RWPE2 (cell line): Measurements from ENCODE around the gene SNRPE.

Experiments
- ATAC-seq: fragments of 200-7000 bp; cut with Tn5 transposase; 3 replicates; pipeline ENCODE4 v1.9.1; 2021; ENCODE audit warnings: low read depth
- DNase-seq: peaks from one replicate; pipeline ENCODE4 v3.0.0-alpha.2; 2020; ENCODE audit warnings: low spot score
- H3K27ac ChIP-seq: fragments of 450-650 bp; 2 replicates; pipeline ENCODE4 v1.5.1; 2017; ENCODE audit warnings: mild to moderate bottlenecking; ENCODE audit not compliant: poor library complexity, severe bottlenecking
- H3K27me3 ChIP-seq: fragments of 250-450 bp; sonication (Bioruptor Pico); 2 replicates; pipeline ENCODE4 v1.5.1; 2021; ENCODE audit warnings: mild to moderate bottlenecking, moderate library complexity; ENCODE audit not compliant: insufficient read depth, poor library complexity, severe bottlenecking
- H3K36me3 ChIP-seq: fragments of 250-450 bp; sonication (Bioruptor Pico); 2 replicates; pipeline ENCODE4 v1.5.1; 2020; ENCODE audit warnings: low read depth, mild to moderate bottlenecking, moderate library complexity
- H3K4me1 ChIP-seq: fragments of 250-450 bp; sonication (Bioruptor Pico); 2 replicates; pipeline ENCODE4 v1.5.1; 2021; ENCODE audit warnings: mild to moderate bottlenecking, moderate library complexity; ENCODE audit not compliant: insufficient read depth, poor library complexity, severe bottlenecking
- H3K4me3 ChIP-seq: fragments of 250-450 bp; sonication (Bioruptor Pico); 2 replicates; pipeline ENCODE4 v1.5.1; 2021; ENCODE audit warnings: mild to moderate bottlenecking, moderate library complexity; ENCODE audit not compliant: severe bottlenecking
- H3K9me3 ChIP-seq: fragments of 250-450 bp; sonication (Bioruptor Pico); 2 replicates; pipeline ENCODE4 v1.5.1; 2021; ENCODE audit warnings: mild to moderate bottlenecking, moderate library complexity; ENCODE audit not compliant: severe bottlenecking
- CTCF ChIP-seq: fragments of 450-650 bp; IDR thresholded peaks from one replicate; pipeline ENCODE4 v1.5.1; 2017; ENCODE audit warnings: mild to moderate bottlenecking, moderate library complexity; ENCODE audit not compliant: poor library complexity, severe bottlenecking

The SNRPE gene

GRCh38 chr1:203901581-203901980 lies 40.2 kb downstream of the SNRPE start:
- H3K4me1 ChIP-seq, result peaks cover 7% of the 10 kb centered on the region
- H3K27me3 ChIP-seq, result no peaks in the 10 kb centered on the region
- H3K27ac ChIP-seq, result no peak overlapping the region
- no peak overlapping the region for H3K4me3 ChIP-seq
- DNase-seq, result no peak
- no peak for ATAC-seq
- no peaks in the 10 kb centered on the region for H3K9me3 ChIP-seq
- no peak for TF ChIP-seq CTCF
- no peaks in the 10 kb centered on the region for H3K36me3 ChIP-seq

GRCh38 chr1:203905275-203905674 lies 43.9 kb downstream of the SNRPE start:
- Histone ChIP-seq H3K4me3 (no peak overlapping the region), H3K4me1 (peaks cover 18% of the 10 kb centered on the region), H3K27me3 (no peaks in the 10 kb centered on the region), H3K27ac (peak overlapping the region; percentile 90), H3K9me3 (no peaks in the 10 kb centered on the region), H3K36me3 (no peaks in the 10 kb centered on the region)
- DNase-seq (no peak), ATAC-seq (no peak)
- TF ChIP-seq CTCF, result no peak

GRCh38 chr1:203906932-203907331 lies 45.5 kb downstream of the SNRPE start:
- Histone ChIP-seq H3K27ac (peak overlapping the region; percentile 90), H3K4me1 (peaks cover 18% of the 10 kb centered on the region), H3K4me3 (no peak overlapping the region), H3K36me3 (no peaks in the 10 kb centered on the region), H3K9me3 (no peaks in the 10 kb centered on the region), H3K27me3 (no peaks in the 10 kb centered on the region)
- TF ChIP-seq CTCF, result no peak
- ATAC-seq (peak; percentile 100), DNase-seq (no peak)

GRCh38 chr1:203907901-203908300 lies 46.5 kb downstream of the SNRPE start:
- Histone ChIP-seq H3K27me3 (no peaks in the 10 kb centered on the region), H3K4me3 (no peak overlapping the region), H3K27ac (peak overlapping the region; percentile 90), H3K36me3 (no peaks in the 10 kb centered on the region), H3K4me1 (peaks cover 18% of the 10 kb centered on the region), H3K9me3 (no peaks in the 10 kb centered on the region)
- ATAC-seq (no peak), DNase-seq (no peak)
- no peak for TF ChIP-seq CTCF

- no peak for ATAC-seq
- DNase-seq, result no peak
- no peak overlapping the region for H3K27ac ChIP-seq
Observed at GRCh38 chr1:203911806-203912205, 50.4 kb downstream of the SNRPE start.

More at GRCh38 chr1:203911806-203912205, 50.4 kb downstream of the SNRPE start:
- Histone ChIP-seq H3K9me3 (no peaks in the 10 kb centered on the region), H3K27me3 (no peaks in the 10 kb centered on the region), H3K4me3 (no peak overlapping the region), H3K4me1 (peaks cover 14% of the 10 kb centered on the region), H3K36me3 (no peaks in the 10 kb centered on the region)
- no peak for TF ChIP-seq CTCF
